ENCODE measurements around the gene ADAT3.

The ADAT3 gene

DNA sequence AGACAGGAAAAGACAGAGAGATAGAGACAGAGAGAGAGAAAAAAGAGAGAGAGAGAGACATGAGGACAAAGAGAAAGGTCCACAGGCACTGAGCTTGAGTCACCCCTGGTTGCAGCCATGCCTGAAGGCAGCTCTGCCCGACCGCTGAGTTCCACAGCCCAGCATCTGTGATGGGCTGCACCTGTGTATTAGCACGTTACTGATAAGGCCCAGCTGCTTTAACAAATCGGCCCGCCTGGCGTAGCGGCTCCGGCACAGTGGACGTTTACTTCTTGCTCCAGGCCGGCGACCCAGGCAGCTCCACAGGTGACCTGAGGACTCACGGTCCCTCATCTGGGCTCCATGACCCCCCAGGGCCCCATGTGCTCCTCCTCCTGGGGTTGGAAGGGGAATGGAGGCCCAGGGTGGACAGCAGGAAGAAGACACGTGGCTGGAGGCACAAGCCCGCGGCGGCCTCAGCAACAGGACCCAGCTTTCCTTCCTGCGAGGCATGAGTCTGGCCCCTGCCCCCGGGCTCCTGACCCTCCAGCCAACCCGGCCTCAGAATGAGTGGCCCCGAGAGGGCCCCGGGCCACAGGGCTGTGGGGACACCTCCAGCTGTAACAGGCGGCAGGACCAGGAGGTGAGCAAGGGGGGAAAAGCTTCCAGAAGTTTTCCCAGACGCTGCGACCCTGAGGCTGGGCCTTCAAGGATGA, 31.9 kb downstream of the ADAT3 start:
- H3K4me1 ChIP-seq (ENCODE audit: control insufficient read depth in 1 of 2, insufficient read depth in 1 of 2, low read depth in 1 of 2, low read length in 1 of 2): peaks cover 12 to 19% of the 10 kb centered on the region in 2 experiments
- peaks cover 5% of the 10 kb centered on the region for H3K27me3 ChIP-seq
- H3K4me3 ChIP-seq (ENCODE audit: low read depth in 1 of 2, low read length in 1 of 2): no peak overlapping the region
- H3K27ac ChIP-seq: no peak overlapping the region
- no peak for TF ChIP-seq CTCF (IDR thresholded peaks at IDR 0.05)
- no peaks in the 10 kb centered on the region for H3K36me3 ChIP-seq
- H3K9me3 ChIP-seq: no peaks in the 10 kb centered on the region

- Histone ChIP-seq H3K4me1 (ENCODE audit: control insufficient read depth in 1 of 2, insufficient read depth in 1 of 2, low read depth in 1 of 2, low read length in 1 of 2) (peaks cover 20 to 23% of the 10 kb centered on the region in 2 experiments), H3K36me3 (no peaks in the 10 kb centered on the region), H3K9me3 (no peaks in the 10 kb centered on the region), H3K27me3 (no peaks in the 10 kb centered on the region), H3K27ac (no peak overlapping the region), H3K4me3 (ENCODE audit: low read depth in 1 of 2, low read length in 1 of 2) (no peak overlapping the region)
- no peak for TF ChIP-seq CTCF (IDR thresholded peaks at IDR 0.05)
These were observed 32.9 kb downstream of the ADAT3 start for GRCh38 chr19:1938071-1938470.

DNA sequence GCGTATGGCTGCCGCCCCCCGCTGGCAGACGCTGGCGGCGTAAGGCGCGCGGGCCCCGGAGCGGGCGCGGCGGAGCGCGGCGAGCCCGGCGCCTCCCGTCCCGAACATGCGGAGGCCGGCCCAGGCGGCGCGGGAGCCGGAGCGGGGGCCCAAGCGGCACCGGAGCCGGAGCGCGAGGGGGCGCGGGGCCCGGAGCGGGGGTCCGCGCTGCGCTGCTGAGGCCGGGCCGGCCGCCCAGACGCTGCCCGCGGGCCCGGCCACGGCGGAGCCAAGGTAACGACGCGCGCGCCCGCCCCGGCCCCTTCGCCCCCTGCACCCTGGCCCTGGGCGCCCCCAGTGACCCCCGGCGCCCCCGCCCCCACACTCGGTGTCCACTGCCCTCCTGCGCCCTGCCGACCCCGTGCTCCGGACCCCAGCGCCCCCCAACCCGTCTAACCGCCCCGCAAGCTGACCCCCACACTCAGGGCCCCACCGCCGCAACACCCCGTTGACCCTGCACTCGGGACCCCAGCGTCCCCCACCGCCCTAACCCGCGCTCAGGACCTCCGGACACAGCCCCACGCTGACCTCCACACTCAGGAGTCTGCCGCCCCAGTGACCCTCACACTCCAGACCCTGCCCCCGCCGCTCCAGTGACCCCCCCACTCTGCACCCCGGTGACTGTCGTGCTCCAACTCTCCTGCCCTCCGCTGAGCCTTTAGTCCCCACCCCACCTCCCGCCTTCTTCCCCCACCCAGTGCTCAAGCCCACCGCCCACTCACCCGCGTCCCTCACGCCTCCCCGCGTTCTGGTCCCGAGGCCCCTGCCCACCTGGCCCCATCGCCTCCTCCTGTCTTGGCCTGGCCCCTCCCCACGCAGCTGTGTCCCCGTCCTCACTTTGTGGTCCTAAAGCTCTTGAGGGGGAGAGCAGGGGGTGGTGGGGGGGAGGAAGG, 36.2 kb downstream of the ADAT3 start, which contains the start of gene CSNK1G2:
Gene CSNK1G2, plus strand, starts transcription at position 27 of the 932 bp plus-strand sequence. CDS start 28,601 bp downstream, outside the sequence.
- Histone ChIP-seq H3K27me3 (no peaks in the 10 kb centered on the region), H3K4me3 (ENCODE audit: low read depth in 1 of 2, low read length in 1 of 2) (peak within 1 kb of the TSS; percentile 72 to 89), H3K9me3 (no peaks in the 10 kb centered on the region), H3K36me3 (no peaks in the 10 kb centered on the region), H3K4me1 (ENCODE audit: control insufficient read depth in 1 of 2, insufficient read depth in 1 of 2, low read depth in 1 of 2, low read length in 1 of 2) (peaks cover 35 to 40% of the 10 kb centered on the region in 2 experiments), H3K27ac (peak within 1 kb of the TSS; percentile 100)
- TF ChIP-seq CTCF (IDR thresholded peaks at IDR 0.05): no peak

GRCh38 chr19:1942078-1942933, 37.1 kb downstream of the ADAT3 start:
- peaks cover 35 to 40% of the 10 kb centered on the region in 2 experiments for H3K4me1 ChIP-seq (ENCODE audit: control insufficient read depth in 1 of 2, insufficient read depth in 1 of 2, low read depth in 1 of 2, low read length in 1 of 2)
- peak overlapping the region; percentile 72 to 89 for H3K4me3 ChIP-seq (ENCODE audit: low read depth in 1 of 2, low read length in 1 of 2)
- no peaks in the 10 kb centered on the region for H3K9me3 ChIP-seq
- peak; percentile 26 for TF ChIP-seq CTCF (IDR thresholded peaks at IDR 0.05)
- H3K27me3 ChIP-seq: no peaks in the 10 kb centered on the region
- peak overlapping the region; percentile 100 for H3K27ac ChIP-seq
- no peaks in the 10 kb centered on the region for H3K36me3 ChIP-seq

DNA sequence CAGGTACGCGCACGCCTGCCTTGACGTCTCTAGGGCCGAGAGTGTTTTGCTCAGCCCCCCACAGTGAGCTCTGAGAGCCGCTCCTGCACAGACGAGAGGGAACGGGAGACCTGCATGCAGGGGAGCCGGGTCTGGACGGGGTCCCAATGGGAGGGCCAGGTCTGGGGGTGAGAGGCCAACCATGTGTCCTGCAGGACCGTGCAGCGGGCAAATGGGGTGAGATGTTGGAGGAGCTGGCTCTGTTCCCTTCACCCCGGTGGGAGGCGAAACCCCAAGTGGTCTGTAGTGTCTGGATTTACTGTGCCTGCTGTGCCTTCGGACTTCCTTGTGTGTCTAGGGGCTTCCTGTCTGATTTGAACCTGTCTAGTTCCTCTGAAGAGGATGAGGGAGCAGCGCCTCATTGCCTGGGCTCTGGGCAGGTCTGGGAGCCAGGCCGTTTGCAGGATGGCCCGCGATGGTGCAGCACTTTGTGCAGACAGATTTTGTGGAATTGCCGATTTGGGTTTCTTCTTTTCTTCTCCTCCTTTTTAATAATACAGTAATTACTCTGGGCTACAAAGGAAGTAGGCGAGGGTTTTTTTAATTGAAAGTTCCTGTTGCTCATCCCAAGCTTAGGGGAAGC, 37.8 kb downstream of the ADAT3 start:
- H3K4me1 ChIP-seq (ENCODE audit: control insufficient read depth in 1 of 2, insufficient read depth in 1 of 2, low read depth in 1 of 2, low read length in 1 of 2): peaks cover 35 to 40% of the 10 kb centered on the region in 2 experiments
- no peaks in the 10 kb centered on the region for H3K9me3 ChIP-seq
- TF ChIP-seq CTCF (IDR thresholded peaks at IDR 0.05): no peak
- no peaks in the 10 kb centered on the region for H3K27me3 ChIP-seq
- H3K27ac ChIP-seq: peak overlapping the region; percentile 100
- no peaks in the 10 kb centered on the region for H3K36me3 ChIP-seq
- peak overlapping the region; percentile 72 to 89 for H3K4me3 ChIP-seq (ENCODE audit: low read depth in 1 of 2, low read length in 1 of 2)
